Trophoblast cell (in vitro differentiated cells and primary cell): ENCODE measurements around the gene C11orf65.
A peak's percentile ranks its signal among the peaks of the same experiment; 100 is the strongest.
"Not testable (repeated sequence)": the region's sequence is repeated elsewhere in the genome, so short reads cannot be mapped to it uniquely, and the experiment has no call there.

Experiments
- DNase-seq, 2 donors: peaks; one replicate each; pipeline ENCODE4 v3.0.0-alpha.2; 2016
- H2AFZ ChIP-seq: 2 replicates; pipeline ENCODE4 v1.6.1; 2013; ENCODE audit warnings: low read length, moderate library complexity, mild to moderate bottlenecking; ENCODE audit not compliant: insufficient read depth, poor library complexity
- H2AK5ac ChIP-seq: 2 replicates; pipeline ENCODE4 v1.6.1; 2013; ENCODE audit warnings: mild to moderate bottlenecking, low read length
- H2BK120ac ChIP-seq: 2 replicates; pipeline ENCODE4 v1.6.1; 2013; ENCODE audit warnings: low read length, mild to moderate bottlenecking, moderate library complexity; ENCODE audit not compliant: insufficient read depth, poor library complexity
- H2BK12ac ChIP-seq: 2 replicates; pipeline ENCODE4 v1.6.1; 2013; ENCODE audit warnings: mild to moderate bottlenecking, low read length, moderate library complexity
- H2BK5ac ChIP-seq: 2 replicates; pipeline ENCODE4 v1.6.1; 2013; ENCODE audit warnings: low read length, low read depth, moderate library complexity, mild to moderate bottlenecking; ENCODE audit not compliant: poor library complexity
- H3K14ac ChIP-seq: 2 replicates; pipeline ENCODE4 v1.6.1; 2013; ENCODE audit warnings: mild to moderate bottlenecking, low read length
- H3K18ac ChIP-seq: 2 replicates; pipeline ENCODE4 v1.6.1; 2013; ENCODE audit warnings: mild to moderate bottlenecking, low read length
- H3K23ac ChIP-seq: 2 replicates; pipeline ENCODE4 v1.6.1; 2013; ENCODE audit warnings: low read length
- H3K27ac ChIP-seq: 2 replicates; pipeline ENCODE4 v1.5.1; 2013; ENCODE audit warnings: low read depth, mild to moderate bottlenecking, inconsistent platforms, low read length, moderate library complexity
- H3K27me3 ChIP-seq: 2 replicates; pipeline ENCODE4 v1.6.1; 2013; ENCODE audit warnings: inconsistent platforms, mild to moderate bottlenecking, low read length, moderate library complexity; ENCODE audit not compliant: insufficient read depth
- H3K36me3 ChIP-seq, 2 experiments: 1 replicate in 1 of 2; 2 replicates in 1 of 2; pipeline ENCODE4 v1.6.1; 2013; ENCODE audit warnings: low read length in 2 of 2, mild to moderate bottlenecking in 2 of 2, moderate library complexity in 1 of 2; ENCODE audit not compliant: insufficient read depth in 2 of 2, control insufficient read depth in 1 of 2
- H3K4ac ChIP-seq: 2 replicates; pipeline ENCODE4 v1.6.1; 2013; ENCODE audit warnings: low read depth, mild to moderate bottlenecking, low read length, moderate library complexity
- H3K4me1 ChIP-seq, 2 experiments: 1 replicate in 1 of 2; 2 replicates in 1 of 2; pipeline ENCODE4 v1.6.1; 2013; ENCODE audit warnings: low read length in 2 of 2, mild to moderate bottlenecking in 2 of 2, moderate library complexity in 1 of 2; ENCODE audit not compliant: insufficient read depth in 2 of 2, control insufficient read depth in 1 of 2
- H3K4me2 ChIP-seq: 2 replicates; pipeline ENCODE4 v1.6.1; 2013; ENCODE audit warnings: inconsistent platforms, mild to moderate bottlenecking, low read length, moderate library complexity
- H3K4me3 ChIP-seq: 2 replicates; pipeline ENCODE4 v1.5.1; 2013; ENCODE audit warnings: mild to moderate bottlenecking, low read depth, low read length, inconsistent platforms
- H3K79me1 ChIP-seq: one replicate; pipeline ENCODE4 v1.6.1; 2013; ENCODE audit warnings: low read length
- H3K79me2 ChIP-seq: 2 replicates; pipeline ENCODE4 v1.6.1; 2013; ENCODE audit warnings: low read length, mild to moderate bottlenecking; ENCODE audit not compliant: control insufficient read depth, insufficient read depth, poor library complexity
- H3K9ac ChIP-seq: 2 replicates; pipeline ENCODE4 v1.6.1; 2013; ENCODE audit warnings: mild to moderate bottlenecking, low read length
- H3K9me3 ChIP-seq: 2 replicates; pipeline ENCODE4 v1.6.1; 2013; ENCODE audit warnings: low read depth, mild to moderate bottlenecking, control low read depth, inconsistent platforms, low read length; ENCODE audit not compliant: insufficient read depth
- H4K12ac ChIP-seq: 2 replicates; pipeline ENCODE4 v1.6.1; 2013; ENCODE audit warnings: low read depth, mild to moderate bottlenecking, low read length, moderate library complexity
- H4K8ac ChIP-seq: 2 replicates; pipeline ENCODE4 v1.6.1; 2013; ENCODE audit warnings: low read depth, mild to moderate bottlenecking, low read length, moderate library complexity
- H4K91ac ChIP-seq: one replicate; pipeline ENCODE4 v1.6.1; 2013; ENCODE audit warnings: low read depth, mild to moderate bottlenecking, low read length, moderate library complexity
- WGBS: extraction: QIAGEN DNeasy Blood & Tissue Kit; methylation state at CpG from one replicate; pipeline ENCODE4 v1.1.7; 2013; ENCODE audit warnings: missing lambda C conversion rate; ENCODE audit not compliant: insufficient read length, insufficient coverage; ENCODE audit errors: extremely low coverage; 5-methylcytosine and 5-hydroxymethylcytosine counted together

C11orf65 gene

DNA sequence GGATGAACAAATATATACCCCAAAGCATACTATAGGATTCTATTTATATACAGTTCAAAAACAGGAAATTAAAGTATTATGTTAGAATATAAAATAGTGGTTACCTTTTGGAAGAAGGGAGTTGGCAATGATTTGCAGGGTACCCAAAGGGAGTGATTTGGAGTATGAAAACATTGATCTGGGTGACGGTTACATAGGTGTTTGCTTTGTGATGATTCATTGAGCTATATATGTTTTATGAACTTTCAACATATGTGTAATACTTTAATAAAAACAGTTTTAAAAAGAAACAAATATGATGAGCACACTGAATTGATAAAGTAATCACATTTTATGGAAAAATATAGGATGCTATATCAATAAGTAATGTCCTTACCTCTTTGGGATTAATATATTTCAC lies 36.0 kb downstream of the C11orf65 start:
- H3K14ac ChIP-seq = no peak overlapping the region
- no peak overlapping the region for H4K8ac ChIP-seq

DNA sequence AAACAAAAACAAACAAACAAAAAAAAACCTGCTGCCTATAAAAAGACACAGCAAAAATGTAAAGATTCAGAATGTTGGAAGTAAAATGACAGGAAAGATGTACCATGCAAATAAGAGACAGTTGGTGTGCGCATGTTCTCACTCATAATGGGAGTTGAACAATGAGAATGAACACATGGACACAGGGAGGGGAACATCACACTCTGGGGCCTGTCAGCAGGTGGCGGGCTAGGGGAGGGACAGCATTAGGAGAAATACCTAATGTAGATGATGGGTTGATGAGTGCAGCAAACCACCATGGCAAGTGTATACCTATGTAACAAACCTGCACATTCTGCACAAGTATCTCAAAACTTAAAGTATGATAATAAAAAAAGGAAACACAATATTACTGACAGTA lies 49.8 kb downstream of the C11orf65 start:
- not testable (repeated sequence) for H3K27ac ChIP-seq, H3K4me1 ChIP-seq, H3K36me3 ChIP-seq, H4K91ac ChIP-seq, H4K8ac ChIP-seq, H2BK12ac ChIP-seq, H3K4me3 ChIP-seq, H3K4ac ChIP-seq, H4K12ac ChIP-seq, H3K18ac ChIP-seq, H3K9ac ChIP-seq, H3K14ac ChIP-seq, H3K9me3 ChIP-seq, H2BK120ac ChIP-seq, H3K23ac ChIP-seq, H2AFZ ChIP-seq, H3K79me1 ChIP-seq, H3K4me2 ChIP-seq, H2AK5ac ChIP-seq, H2BK5ac ChIP-seq, H3K27me3 ChIP-seq, H3K79me2 ChIP-seq
- DNase-seq = peak; percentile 29 to 59
- no CpG with 5 or more reads among the region's 2 CpGs for WGBS

More for the DNA sequence above, 36.0 kb downstream of the C11orf65 start:
- H2AK5ac ChIP-seq = no peak overlapping the region
- H3K9me3 ChIP-seq = no peaks in the 10 kb centered on the region
- H3K4ac ChIP-seq = no peak overlapping the region
- H3K18ac ChIP-seq = no peak overlapping the region
- no peak overlapping the region for H2AFZ ChIP-seq
- H3K27ac ChIP-seq = no peak overlapping the region
- no peak overlapping the region for H2BK5ac ChIP-seq
- H3K4me2 ChIP-seq = no peak overlapping the region
- no peak overlapping the region for H2BK120ac ChIP-seq
- no CpG with 5 or more reads among the region's 1 CpG for WGBS
- H4K91ac ChIP-seq = no peak overlapping the region
- no peaks in the 10 kb centered on the region for H3K36me3 ChIP-seq
- no peak overlapping the region for H2BK12ac ChIP-seq
- no peaks in the 10 kb centered on the region for H3K4me1 ChIP-seq
- no peak for DNase-seq
- no peaks in the 10 kb centered on the region for H3K79me2 ChIP-seq
- no peaks in the 10 kb centered on the region for H3K27me3 ChIP-seq
- no peak overlapping the region for H3K23ac ChIP-seq
- no peak overlapping the region for H3K9ac ChIP-seq
- no peak overlapping the region for H3K4me3 ChIP-seq
- H4K12ac ChIP-seq = no peak overlapping the region
- no peaks in the 10 kb centered on the region for H3K79me1 ChIP-seq

- no peak overlapping the region for H3K23ac ChIP-seq
- no peak overlapping the region for H3K4me2 ChIP-seq
- H3K27me3 ChIP-seq = no peaks in the 10 kb centered on the region
- no peak overlapping the region for H2BK12ac ChIP-seq
- DNase-seq = no peak
- no peak overlapping the region for H3K9ac ChIP-seq
- H3K18ac ChIP-seq = no peak overlapping the region
- no peak overlapping the region for H4K12ac ChIP-seq
- H3K4ac ChIP-seq = no peak overlapping the region
- no peaks in the 10 kb centered on the region for H3K36me3 ChIP-seq
- H3K27ac ChIP-seq = no peak overlapping the region
- H2BK5ac ChIP-seq = no peak overlapping the region
- no peak overlapping the region for H4K91ac ChIP-seq
- H3K9me3 ChIP-seq = no peaks in the 10 kb centered on the region
- H2AK5ac ChIP-seq = no peak overlapping the region
- no peaks in the 10 kb centered on the region for H3K79me2 ChIP-seq
- no peak overlapping the region for H3K14ac ChIP-seq
- H3K4me3 ChIP-seq = no peak overlapping the region
- H2BK120ac ChIP-seq = no peak overlapping the region
- no peak overlapping the region for H4K8ac ChIP-seq
- H2AFZ ChIP-seq = no peak overlapping the region
- no peaks in the 10 kb centered on the region for H3K4me1 ChIP-seq
- no peaks in the 10 kb centered on the region for H3K79me1 ChIP-seq
These were observed 52.4 kb downstream of the C11orf65 start for GRCh38 chr11:108414958-108415357.

DNA sequence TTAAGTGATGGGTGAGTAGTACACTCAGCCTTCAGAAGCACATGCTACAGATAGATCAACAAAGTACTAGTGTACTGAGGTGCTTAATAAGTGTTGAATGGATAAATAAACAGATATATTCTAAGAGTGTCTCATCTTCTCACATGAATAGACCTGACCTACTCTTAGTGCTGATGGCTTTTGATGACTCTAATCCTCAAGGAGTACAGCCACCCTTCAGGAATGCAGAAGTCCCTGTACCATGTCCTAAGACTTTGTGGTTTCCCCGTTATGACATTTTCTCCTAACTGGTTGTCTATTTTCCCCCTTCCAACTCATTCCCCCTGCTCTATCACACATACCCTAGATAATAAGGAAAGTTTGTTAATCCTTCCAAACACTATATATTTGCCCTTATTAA lies 61.6 kb downstream of the C11orf65 start:
- no CpG with 5 or more reads among the region's 1 CpG for WGBS
- H3K18ac ChIP-seq = no peak overlapping the region
- no peak overlapping the region for H3K14ac ChIP-seq
- no peak overlapping the region for H2BK5ac ChIP-seq
- no peak overlapping the region for H3K4me3 ChIP-seq
- H3K4me2 ChIP-seq = no peak overlapping the region
- no peak overlapping the region for H2BK12ac ChIP-seq
- H4K8ac ChIP-seq = no peak overlapping the region
- no peaks in the 10 kb centered on the region for H3K79me2 ChIP-seq
- no peak overlapping the region for H2AK5ac ChIP-seq
- H3K27me3 ChIP-seq = no peaks in the 10 kb centered on the region
- no peak overlapping the region for H3K9ac ChIP-seq
- H3K36me3 ChIP-seq = no peaks in the 10 kb centered on the region
- H3K4me1 ChIP-seq = no peaks in the 10 kb centered on the region
- H3K4ac ChIP-seq = no peak overlapping the region
- no peak overlapping the region for H3K23ac ChIP-seq
- no peak overlapping the region for H2BK120ac ChIP-seq
- H3K9me3 ChIP-seq = no peaks in the 10 kb centered on the region
- no peaks in the 10 kb centered on the region for H3K79me1 ChIP-seq
- DNase-seq = no peak
- H2AFZ ChIP-seq = no peak overlapping the region
- H4K91ac ChIP-seq = no peak overlapping the region
- H3K27ac ChIP-seq = no peak overlapping the region
- H4K12ac ChIP-seq = no peak overlapping the region
